GM21619 (cell line): ENCODE data around the gene SLC1A3.
A peak's percentile ranks its signal among the peaks of the same experiment; 100 is the strongest.

Source experiments
- ATAC-seq: cut with Tn5 transposase; IDR thresholded peaks from one replicate; pipeline ENCODE4 v1.9.1; 2021; ENCODE audit not compliant: unreplicated experiment

SLC1A3 gene

GRCh38 chr5:36682499-36682898 lies 76.1 kb downstream of the SLC1A3 start:
- no peak for ATAC-seq

GRCh38 chr5:36683821-36684434 lies 77.5 kb downstream of the SLC1A3 start:
- ATAC-seq, result no peak

DNA sequence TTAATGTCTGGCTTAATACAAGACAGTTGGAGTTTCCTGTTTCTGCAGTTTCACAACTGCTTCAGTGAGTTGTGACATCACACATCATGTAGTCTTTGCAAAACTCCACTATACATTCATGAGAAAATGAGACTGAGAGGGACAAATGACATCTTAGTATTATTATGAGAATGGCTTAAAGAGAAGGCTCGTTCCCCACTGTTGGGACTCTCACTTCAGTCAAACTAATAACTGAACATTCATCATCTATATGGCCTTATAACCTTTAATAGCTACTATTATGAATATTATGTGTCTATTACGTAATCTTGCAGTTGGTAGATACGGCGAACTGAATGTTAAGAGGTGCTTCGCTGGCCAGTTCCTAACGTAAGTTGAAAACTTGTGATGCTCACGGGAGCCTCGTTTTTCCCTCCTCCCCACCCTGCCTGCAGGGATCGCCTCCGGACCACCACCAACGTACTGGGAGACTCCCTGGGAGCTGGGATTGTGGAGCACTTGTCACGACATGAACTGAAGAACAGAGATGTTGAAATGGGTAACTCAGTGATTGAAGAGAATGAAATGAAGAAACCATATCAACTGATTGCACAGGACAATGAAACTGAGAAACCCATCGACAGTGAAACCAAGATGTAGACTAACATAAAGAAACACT lies 79.4 kb downstream of the SLC1A3 start:
- ATAC-seq, result no peak

DNA sequence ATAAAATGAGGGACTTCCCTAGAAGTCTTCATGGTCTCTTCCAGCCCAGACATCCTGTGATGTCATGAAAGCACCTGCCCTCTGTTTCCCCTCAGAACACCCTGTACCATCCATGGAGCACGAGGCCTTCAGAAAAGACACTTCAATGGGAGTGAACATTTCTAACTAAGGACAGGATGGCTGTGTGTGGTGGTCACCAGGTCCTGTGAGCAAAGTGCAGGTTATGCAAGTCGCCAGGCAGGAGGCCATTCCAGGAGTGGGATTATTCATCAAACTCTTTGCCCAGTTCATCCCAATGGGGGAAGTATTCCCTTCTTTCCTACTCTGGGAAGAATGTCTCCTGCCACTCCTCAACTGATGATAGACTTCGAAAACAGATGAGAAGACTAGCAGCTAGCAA lies 80.5 kb downstream of the SLC1A3 start:
- ATAC-seq, result no peak

DNA sequence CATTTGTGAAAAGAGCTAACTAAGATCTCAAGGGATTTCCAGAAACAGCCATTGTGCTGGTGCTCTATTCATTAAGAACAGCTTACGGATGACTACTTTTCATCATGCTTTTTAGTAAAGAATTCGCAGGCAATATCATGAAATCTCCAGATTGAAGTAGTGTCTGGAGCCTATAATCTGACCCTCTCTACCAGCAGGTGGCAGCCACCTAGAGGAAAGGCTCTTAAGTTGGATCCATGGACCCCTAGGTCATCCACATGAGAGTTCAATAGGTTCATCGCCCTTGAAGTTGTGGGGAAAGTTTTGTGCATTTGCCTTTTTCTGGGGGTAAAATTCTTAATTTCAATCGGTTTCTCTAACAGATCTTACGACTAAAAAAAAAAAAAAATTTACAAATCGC lies 82.3 kb downstream of the SLC1A3 start:
- ATAC-seq, result no peak

- ATAC-seq, result no peak
These were observed 82.8 kb downstream of the SLC1A3 start for GRCh38 chr5:36689225-36689624.

- peak; percentile 84 for ATAC-seq
These were observed 83.9 kb downstream of the SLC1A3 start for GRCh38 chr5:36690041-36690961.

DNA sequence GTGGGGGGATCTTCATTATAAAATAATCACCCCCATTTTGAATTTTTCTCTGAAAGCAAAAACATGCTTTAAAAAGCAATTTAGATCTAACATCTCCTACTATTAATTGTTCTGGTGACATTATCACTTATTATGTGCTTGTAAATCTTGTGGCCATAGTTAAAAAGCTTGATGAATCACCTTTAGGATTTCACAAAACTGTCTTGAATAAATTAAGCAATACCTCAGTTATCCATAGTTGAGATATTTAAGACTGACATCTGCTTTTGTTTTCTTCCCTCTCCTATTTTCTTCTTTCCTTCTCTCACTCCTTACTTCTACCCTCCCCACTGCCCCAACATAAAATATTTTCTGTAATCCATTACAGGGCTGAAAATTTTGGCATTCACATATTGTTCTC lies 84.8 kb downstream of the SLC1A3 start:
- ATAC-seq, result no peak

GRCh38 chr5:36691696-36692371 lies 85.4 kb downstream of the SLC1A3 start:
- no peak for ATAC-seq

GRCh38 chr5:36692791-36693763 lies 86.7 kb downstream of the SLC1A3 start:
- ATAC-seq, result peak; percentile 60

GRCh38 chr5:36694351-36694750 lies 87.9 kb downstream of the SLC1A3 start:
- ATAC-seq, result no peak

- peak; percentile 56 for ATAC-seq
These were observed 89.8 kb downstream of the SLC1A3 start for GRCh38 chr5:36696059-36696673.

- no peak for ATAC-seq
These were observed 91.6 kb downstream of the SLC1A3 start for GRCh38 chr5:36698031-36698430.

DNA sequence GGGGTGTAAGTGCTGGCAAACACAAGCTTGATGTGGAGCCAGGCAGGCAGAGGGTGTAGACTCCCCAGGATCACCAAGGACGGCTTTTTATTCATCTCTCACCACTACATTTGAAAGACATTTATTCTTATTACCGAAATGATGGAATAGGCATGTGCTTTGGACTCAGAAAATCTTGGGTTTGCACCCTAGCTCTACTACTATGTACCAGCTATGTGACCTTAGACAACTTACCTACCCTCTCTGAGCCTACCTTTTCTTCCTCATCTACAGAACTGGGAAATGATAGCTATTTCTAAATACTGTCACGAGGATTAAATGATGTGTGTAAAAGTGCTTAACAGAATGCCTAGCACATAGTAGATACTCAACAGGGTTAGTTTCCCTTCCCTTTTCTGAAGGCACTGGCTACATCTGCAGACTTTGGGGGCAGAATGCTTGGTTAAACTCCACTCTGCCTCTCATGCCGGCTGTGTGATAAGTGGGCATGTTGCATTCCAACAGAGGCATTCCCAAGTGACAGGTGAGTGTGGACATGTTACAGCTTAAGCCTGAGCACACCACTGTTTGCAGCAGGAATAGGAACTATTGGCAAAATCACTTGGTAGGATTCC lies 94.8 kb downstream of the SLC1A3 start:
- peak; percentile 95 for ATAC-seq

GRCh38 chr5:36703245-36703860 lies 96.9 kb downstream of the SLC1A3 start:
- ATAC-seq, result no peak

DNA sequence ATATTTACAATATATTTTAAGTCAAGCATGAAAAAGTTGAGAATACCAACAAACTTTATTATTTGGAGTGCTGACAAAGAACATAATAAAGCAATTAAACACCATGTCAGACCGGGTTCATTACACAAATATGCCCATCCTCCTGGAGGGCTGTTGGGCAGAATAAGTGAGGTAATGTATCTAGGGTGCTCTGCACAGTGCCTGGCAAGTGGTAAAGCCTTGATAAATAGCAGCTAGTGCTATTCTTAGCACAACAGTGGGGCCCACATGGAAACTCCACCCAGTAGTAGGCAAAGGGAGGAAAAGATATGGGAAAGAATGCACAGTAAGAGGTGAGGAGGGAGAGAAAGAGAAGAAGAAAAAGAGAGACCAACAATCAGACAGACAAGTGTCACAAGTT lies 97.7 kb downstream of the SLC1A3 start:
- ATAC-seq, result no peak

DNA sequence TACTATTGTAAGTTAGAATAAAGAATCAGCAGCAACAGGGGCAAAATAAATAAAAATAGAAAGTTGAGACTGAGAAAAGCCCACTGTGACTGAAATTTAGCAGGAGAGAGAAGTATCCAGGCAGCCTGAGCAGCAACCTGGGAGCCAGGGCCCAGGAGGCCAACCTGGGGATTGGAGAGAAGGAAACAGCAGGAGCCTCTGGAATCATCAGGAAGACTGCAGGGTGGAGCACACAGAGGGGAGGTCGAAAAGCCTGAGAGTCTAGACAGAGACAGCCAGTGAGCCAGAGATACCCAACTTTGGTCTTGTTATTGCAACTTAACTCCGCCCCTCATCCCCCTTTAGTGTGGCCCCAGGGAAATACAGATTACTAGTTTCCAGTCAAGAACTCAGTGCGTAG lies 98.6 kb downstream of the SLC1A3 start:
- no peak for ATAC-seq

GRCh38 chr5:36706662-36707061 lies 100.3 kb downstream of the SLC1A3 start:
- no peak for ATAC-seq

DNA sequence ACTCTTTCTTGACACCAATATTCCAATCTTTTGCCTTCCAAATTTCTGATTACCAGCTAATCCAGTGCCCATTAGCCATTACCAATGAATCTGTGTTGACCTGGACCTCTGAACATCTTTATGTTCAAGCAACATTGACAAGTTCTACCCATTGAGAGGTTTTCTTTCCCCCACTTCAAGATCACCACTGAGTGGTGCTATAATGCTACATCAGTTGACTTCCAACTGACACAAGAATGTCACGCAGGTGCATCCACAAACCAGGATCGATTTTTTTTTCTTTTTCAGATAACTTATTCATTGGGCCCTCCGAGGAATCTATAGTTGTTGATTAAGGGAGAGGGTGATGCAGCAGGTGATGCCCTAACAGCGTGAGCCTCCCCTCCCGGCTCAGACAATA lies 102.6 kb downstream of the SLC1A3 start:
- ATAC-seq, result no peak
